GM23338 (cell line): ENCODE results near the gene ARHGEF1. TPM values are rescaled to one million over a fixed set of nuclear protein-coding genes. Genes with fewer than 3 reads are reported as not detected.

Experiments
- ATAC-seq: fragments of 200-7000 bp; cut with Tn5 transposase; 3 replicates; pipeline ENCODE4 v1.9.1; 2020
- DNase-seq: peaks from one replicate; pipeline ENCODE4 v3.0.0-alpha.2; 2015; ENCODE audit warnings: low spot score
- H2AFZ ChIP-seq: fragments of 200-600 bp; sonication (generic); 2 replicates; pipeline ENCODE4 v1.8.0; 2016; ENCODE audit warnings: antibody characterized with exemption, mild to moderate bottlenecking, moderate library complexity
- H3F3A ChIP-seq: fragments of 200-600 bp; sonication (generic); replicated peaks from 2 replicates; pipeline ENCODE4 v1.8.0; 2017; ENCODE audit warnings: antibody characterized with exemption, mixed run types, low read depth
- H3K27ac ChIP-seq: fragments of 200-600 bp; sonication (generic); 2 replicates; pipeline ENCODE4 v1.6.1; 2016; ENCODE audit warnings: low read depth
- H3K27me3 ChIP-seq: fragments of 200-600 bp; sonication (generic); 2 replicates; pipeline ENCODE4 v1.8.0; 2016; ENCODE audit warnings: mild to moderate bottlenecking, mixed run types, moderate library complexity; ENCODE audit not compliant: insufficient read depth
- H3K36me3 ChIP-seq: fragments of 200-600 bp; sonication (generic); 2 replicates; pipeline ENCODE4 v1.8.0; 2016; ENCODE audit warnings: mild to moderate bottlenecking; ENCODE audit not compliant: insufficient read depth
- H3K4me1 ChIP-seq: fragments of 200-600 bp; sonication (generic); 2 replicates; pipeline ENCODE4 v1.8.0; 2016; ENCODE audit warnings: mild to moderate bottlenecking, moderate library complexity; ENCODE audit not compliant: insufficient read depth
- H3K4me2 ChIP-seq: fragments of 200-600 bp; sonication (generic); 2 replicates; pipeline ENCODE4 v1.7.1; 2017; ENCODE audit warnings: mixed run types
- H3K4me3 ChIP-seq: fragments of 200-600 bp; sonication (generic); 2 replicates; pipeline ENCODE4 v1.6.1; 2016; ENCODE audit warnings: mixed run types
- H3K79me2 ChIP-seq: fragments of 200-600 bp; sonication (generic); replicated peaks from 2 replicates; pipeline ENCODE4 v1.8.0; 2017; ENCODE audit warnings: mild to moderate bottlenecking; ENCODE audit not compliant: insufficient read depth
- H3K9me2 ChIP-seq: fragments of 200-600 bp; sonication (generic); 2 replicates; pipeline ENCODE4 v1.8.0; 2017; ENCODE audit not compliant: insufficient read depth
- H4K20me1 ChIP-seq: fragments of 200-600 bp; sonication (generic); replicated peaks from 2 replicates; pipeline ENCODE4 v1.8.0; 2017; ENCODE audit warnings: mild to moderate bottlenecking; ENCODE audit not compliant: insufficient read depth
- H3K27ac Mint-ChIP-seq: 2 replicates; pipeline ENCODE4 v1.8.0; 2020; ENCODE audit warnings: inconsistent platforms, mild to moderate bottlenecking, moderate library complexity, mixed read lengths
- H3K27me3 Mint-ChIP-seq: 3 replicates; pipeline ENCODE4 v1.8.0; 2022; ENCODE audit warnings: low read depth, mild to moderate bottlenecking, moderate library complexity, mixed read lengths, inconsistent platforms; ENCODE audit not compliant: insufficient read depth, poor library complexity
- H3K36me3 Mint-ChIP-seq: 3 replicates; pipeline ENCODE4 v1.8.0; 2021; ENCODE audit warnings: low read depth, mild to moderate bottlenecking, inconsistent platforms, moderate library complexity, mixed read lengths
- H3K4me1 Mint-ChIP-seq: 3 replicates; pipeline ENCODE4 v1.8.0; 2020; ENCODE audit warnings: mild to moderate bottlenecking, inconsistent platforms, mixed read lengths
- H3K4me3 Mint-ChIP-seq: 3 replicates; pipeline ENCODE4 v1.8.0; 2021; ENCODE audit warnings: moderate library complexity, mild to moderate bottlenecking, inconsistent platforms, mixed read lengths
- H3K9me3 Mint-ChIP-seq: 3 replicates; pipeline ENCODE4 v1.8.0; 2020; ENCODE audit warnings: moderate library complexity, mild to moderate bottlenecking, inconsistent platforms, mixed read lengths
- CREB1 ChIP-seq: fragments of 250-450 bp; sonication (Bioruptor Pico); IDR thresholded peaks from 2 replicates; pipeline ENCODE4 v1.5.0; 2020; ENCODE audit warnings: low read depth, mild to moderate bottlenecking, moderate library complexity
- CTCF ChIP-seq, 2 experiments: fragments of 200-600 bp in 1 of 2; sonication (generic) in 1 of 2; conservative IDR thresholded peaks; 2 replicates each; pipeline versions ENCODE4 v1.5.1 to v1.6.1; 2016 to 2017; ENCODE audit warnings: antibody characterized with exemption in 2 of 2, low read depth in 2 of 2, mild to moderate bottlenecking in 2 of 2, moderate library complexity in 1 of 2
- ETS1 ChIP-seq: IDR thresholded peaks from 2 replicates; pipeline ENCODE4 v1.6.1; 2016; ENCODE audit warnings: antibody characterized with exemption
- EZH2 ChIP-seq: fragments of 200-600 bp; sonication (generic); IDR thresholded peaks from one replicate; pipeline ENCODE4 v1.8.0; 2017; ENCODE audit warnings: antibody characterized with exemption, mild to moderate bottlenecking, low read depth; ENCODE audit not compliant: unreplicated experiment
- EZH2phosphoT487 ChIP-seq: fragments of 200-600 bp; sonication (generic); IDR thresholded peaks from one replicate; pipeline ENCODE4 v1.8.1; 2018; ENCODE audit warnings: antibody characterized with exemption; ENCODE audit not compliant: unreplicated experiment
- JUNB ChIP-seq: IDR thresholded peaks from one replicate; pipeline ENCODE4 v1.6.1; 2016; ENCODE audit warnings: antibody characterized with exemption; ENCODE audit not compliant: unreplicated experiment
- NANOG ChIP-seq: IDR thresholded peaks from 2 replicates; pipeline ENCODE4 v1.6.1; 2016; ENCODE audit warnings: antibody characterized with exemption, borderline replicate concordance
- POLR2AphosphoS5 ChIP-seq: IDR thresholded peaks from 2 replicates; pipeline ENCODE4 v1.6.1; 2016; ENCODE audit warnings: antibody characterized with exemption, low read depth
- STAT1 ChIP-seq: IDR thresholded peaks from one replicate; pipeline ENCODE4 v1.6.1; 2016; ENCODE audit warnings: antibody characterized with exemption; ENCODE audit not compliant: unreplicated experiment
- ZNF114 ChIP-seq: fragments of 250-450 bp; sonication (Bioruptor Pico); IDR thresholded peaks from 2 replicates; pipeline ENCODE4 v1.5.0; 2020; ENCODE audit warnings: mild to moderate bottlenecking, moderate library complexity
- ZNF331 ChIP-seq: fragments of 250-450 bp; sonication (Bioruptor Pico); IDR thresholded peaks from 2 replicates; pipeline ENCODE4 v1.5.0; 2020; ENCODE audit warnings: low read depth, mild to moderate bottlenecking, moderate library complexity
- ZNF462 ChIP-seq: fragments of 250-450 bp; sonication (Bioruptor Pico); IDR thresholded peaks from 2 replicates; pipeline ENCODE4 v1.5.0; 2020; ENCODE audit warnings: mild to moderate bottlenecking, moderate library complexity
- polyA plus RNA-seq: library from polyadenylated mRNA; unstranded; fragments of >200 nt; fragmentation: Nextera tagmentation; extraction: Ambion mirVana; gene quantifications from 2 replicates; pipeline ENCODE4 v1.2.1, GENCODE V29; 2016
- total RNA-seq: library from RNA; depleted of rRNA; stranded (reverse); fragments of >200 nt; shearing (Covaris generic); gene quantifications from 2 replicates; pipeline ENCODE4 v1.2.3, GENCODE V29; 2014

ARHGEF1 gene
- total and polyA plus RNA-seq, 2 experiments from 2014 or later: 41.3 to 44.7 TPM

- Histone ChIP-seq H3K4me1 (peaks cover 41% of the 10 kb centered on the region), H3K4me3 (peak overlapping the region; percentile 69), H3F3A (peaks cover 58% of the 10 kb centered on the region), H3K79me2 (peaks cover 66% of the 10 kb centered on the region), H3K36me3 (peaks cover 56% of the 10 kb centered on the region), H3K27ac (peak overlapping the region; percentile 98), H4K20me1 (peaks cover 53% of the 10 kb centered on the region), H3K27me3 (no peaks in the 10 kb centered on the region), H3K4me2 (peak overlapping the region; percentile 99), H2AFZ (no peak overlapping the region), H3K9me2 (no peaks in the 10 kb centered on the region)
- H3K4me3 Mint-ChIP-seq: peak overlapping the region; percentile 85
- peaks cover 28% of the 10 kb centered on the region for H3K27me3 Mint-ChIP-seq
- peak overlapping the region; percentile 83; the same call in 1 of the 2 replicates for H3K27ac Mint-ChIP-seq
- H3K36me3 Mint-ChIP-seq: peaks cover 65% of the 10 kb centered on the region
- H3K4me1 Mint-ChIP-seq: peaks cover 42% of the 10 kb centered on the region
- TF ChIP-seq ETS1: no peak
- no peak for TF ChIP-seq ZNF462 (CRISPR knock-in tag)
- no peak for TF ChIP-seq CREB1 (CRISPR knock-in tag)
- TF ChIP-seq JUNB: no peak
- TF ChIP-seq ZNF331 (CRISPR knock-in tag): no peak
- TF ChIP-seq CTCF (conservative IDR thresholded peaks at IDR 0.05; ENCODE audit: low read depth in 2 of 2): no peak
- no peak for TF ChIP-seq EZH2phosphoT487
- TF ChIP-seq NANOG: no peak
- no peak for TF ChIP-seq EZH2
- no peak for TF ChIP-seq ZNF114 (CRISPR knock-in tag)
- no peak for TF ChIP-seq STAT1
- no peak for TF ChIP-seq POLR2AphosphoS5
- peaks cover 3% of the 10 kb centered on the region; the same call in 1 of the 3 replicates for H3K9me3 Mint-ChIP-seq
- DNase-seq (no peak), ATAC-seq (no peak)
Observed at GRCh38 chr19:41861846-41862245, 21.1 kb upstream of the ARHGEF1 start.
